ENCODE measurements around the gene RAP1GDS1.
"Not testable (repeated sequence)": the region's sequence is repeated elsewhere in the genome, so short reads cannot be mapped to it uniquely, and the experiment has no call there.

- TF ChIP-seq EZH2 (IDR thresholded peaks at IDR 0.05; ENCODE audit: borderline replicate concordance, low read depth, low read length, severe bottlenecking); CTCF (IDR thresholded peaks at IDR 0.05; ENCODE audit: borderline replicate concordance, extremely low read depth, low read length, poor library complexity, severe bottlenecking): not testable (repeated sequence)
Measured at GRCh38 chr4:98420151-98420550, 159.0 kb downstream of the RAP1GDS1 start.

Data from DND-41 (cell line).